ENCODE data around the gene FHIP1A.

GRCh38 chr4:151389311-151389710, 19.7 kb upstream of the FHIP1A start:
- TF ChIP-seq ZNF398 (tag by site-specific recombination; IDR thresholded peaks at IDR 0.05) (no peak), CTCF (tag by site-specific recombination; IDR thresholded peaks at IDR 0.05) (no peak), ZNF223 (tag by site-specific recombination; IDR thresholded peaks at IDR 0.05) (no peak), YY1 (tag by site-specific recombination; IDR thresholded peaks at IDR 0.05) (no peak), ZNF658 (tag by site-specific recombination; IDR thresholded peaks at IDR 0.05) (no peak), ZNF600 (tag by site-specific recombination; IDR thresholded peaks at IDR 0.05) (no peak), SCRT2 (tag by site-specific recombination; IDR thresholded peaks at IDR 0.05) (no peak), ZNF214 (tag by site-specific recombination; IDR thresholded peaks at IDR 0.05; ENCODE audit: borderline replicate concordance) (no peak), ZNF404 (tag by site-specific recombination; IDR thresholded peaks at IDR 0.05) (no peak), ZNF311 (tag by site-specific recombination; IDR thresholded peaks at IDR 0.05; ENCODE audit: borderline replicate concordance) (no peak)
